ENCODE results near the gene NINJ1. TPM values are rescaled to one million over a fixed set of nuclear protein-coding genes. Genes with fewer than 3 reads are reported as not detected.
A peak's percentile ranks its signal among the peaks of the same experiment; 100 is the strongest.

NINJ1 gene
- total RNA-seq, 4 donors from 2014 or later, result 64.6 to 113 (median 94.8) TPM

- TF ChIP-seq CTCF (IDR thresholded peaks at IDR 0.05), result no peak
- TF ChIP-seq POLR2A (IDR thresholded peaks at IDR 0.05), result no peak
- peak in 1 of 2 donors; percentile 9 for DNase-seq (ENCODE audit: low spot score in 2 of 2)
- intact Hi-C loops (cut with DNase I; ENCODE audit: low total_unique reads), result no loop called here
These were observed 43.0 kb downstream of the NINJ1 start for GRCh38 chr9:93091056-93091452.

GRCh38 chr9:93090091-93090655 lies 43.9 kb downstream of the NINJ1 start:
- H3K4me3 ChIP-seq (ENCODE audit: low read depth, poor library complexity, severe bottlenecking), result no peak overlapping the region
- WGBS, 2 donors, result 87 to 90% methylated on average over 8 of the region's 8 CpGs
- intact Hi-C loops (cut with DNase I; ENCODE audit: low total_unique reads), result no loop called here
- TF ChIP-seq POLR2A (IDR thresholded peaks at IDR 0.05) (no peak), CTCF (IDR thresholded peaks at IDR 0.05) (no peak)
- peak in 1 of 2 donors; percentile 36 for DNase-seq (ENCODE audit: low spot score in 2 of 2)

More at GRCh38 chr9:93091056-93091452, 43.0 kb downstream of the NINJ1 start:
- no peak overlapping the region for H3K4me3 ChIP-seq (ENCODE audit: low read depth, poor library complexity, severe bottlenecking)
- WGBS, 2 donors, result 75 to 80% methylated on average over 4 of the region's 4 CpGs

GRCh38 chr9:93089481-93089991 lies 44.5 kb downstream of the NINJ1 start:
- intact Hi-C loops (cut with DNase I; ENCODE audit: low total_unique reads), result no loop called here
- H3K4me3 ChIP-seq (ENCODE audit: low read depth, poor library complexity, severe bottlenecking), result no peak overlapping the region
- TF ChIP-seq POLR2A (IDR thresholded peaks at IDR 0.05), result no peak
- no peak for TF ChIP-seq CTCF (IDR thresholded peaks at IDR 0.05)
- DNase-seq (ENCODE audit: low spot score in 2 of 2), result peak in 1 of 2 donors; percentile 71
- WGBS, 2 donors, result 89 to 92% methylated on average over 12 of the region's 12 CpGs

GRCh38 chr9:93089024-93089423 lies 45.0 kb downstream of the NINJ1 start:
- no peak overlapping the region for H3K4me3 ChIP-seq (ENCODE audit: low read depth, poor library complexity, severe bottlenecking)
- TF ChIP-seq POLR2A (IDR thresholded peaks at IDR 0.05), result no peak
- 87 to 89% methylated on average over 5 of the region's 5 CpGs for WGBS, 2 donors
- intact Hi-C loops (cut with DNase I; ENCODE audit: low total_unique reads), result no loop called here
- no peak for DNase-seq (ENCODE audit: low spot score in 2 of 2)

- intact Hi-C loops (cut with DNase I; ENCODE audit: low total_unique reads), result no loop called here
- WGBS, 2 donors, result 90 to 92% methylated on average over 4 of the region's 4 CpGs
- H3K4me3 ChIP-seq (ENCODE audit: low read depth, poor library complexity, severe bottlenecking), result no peak overlapping the region
- peak in 1 of 2 donors; percentile 52 for DNase-seq (ENCODE audit: low spot score in 2 of 2)
- no peak for TF ChIP-seq POLR2A (IDR thresholded peaks at IDR 0.05)
- no peak for TF ChIP-seq CTCF (IDR thresholded peaks at IDR 0.05)
These were observed 45.4 kb downstream of the NINJ1 start for GRCh38 chr9:93088656-93089015.

- intact Hi-C loops (cut with DNase I; ENCODE audit: low total_unique reads), result no loop called here
- WGBS, 2 donors, result 88 to 95% methylated on average over 12 of the region's 12 CpGs
- H3K4me3 ChIP-seq (ENCODE audit: low read depth, poor library complexity, severe bottlenecking), result no peak overlapping the region
- DNase-seq (ENCODE audit: low spot score in 2 of 2), result peak in 1 of 2 donors; percentile 40
- TF ChIP-seq POLR2A (IDR thresholded peaks at IDR 0.05) (no peak), CTCF (IDR thresholded peaks at IDR 0.05) (no peak)
These were observed 45.9 kb downstream of the NINJ1 start for GRCh38 chr9:93087971-93088655.

Measured in lower leg skin (tissue), 4 donors.